Stimulated activated CD8-positive, alpha-beta memory T cell treated with anti-CD3 and anti-CD28 coated beads, Interleukin-4, amount 100 ng/mL, for 24 hours (primary cell): ENCODE data around the gene ENGASE.
A peak's percentile ranks its signal among the peaks of the same experiment; 100 is the strongest.
"Not testable (repeated sequence)": the region's sequence is repeated elsewhere in the genome, so short reads cannot be mapped to it uniquely, and the experiment has no call there.

Experiments
- DNase-seq: peaks from one replicate; pipeline ENCODE4 v3.0.0-alpha.2; 2020; ENCODE audit warnings: low read depth

ENGASE gene

DNA sequence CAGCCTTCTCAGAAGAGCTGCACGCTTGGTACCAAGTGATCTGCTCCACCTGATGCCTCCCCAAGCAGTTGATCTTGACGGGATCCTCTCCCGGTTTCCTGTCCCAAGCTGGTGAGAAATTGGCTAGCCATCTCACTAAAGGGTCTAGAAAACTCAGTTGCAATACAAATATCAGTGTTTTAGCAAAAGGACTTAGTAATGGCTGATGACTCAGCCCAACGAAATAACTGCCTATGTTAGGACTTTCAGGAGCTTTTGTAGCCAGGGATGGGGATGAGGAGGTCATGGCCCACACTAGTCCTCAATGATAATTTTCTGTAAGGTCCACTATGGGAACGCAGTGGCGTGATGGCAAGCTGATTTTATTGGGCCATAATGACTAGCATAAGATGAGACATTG is 23.3 kb upstream of the ENGASE start:
- DNase-seq, result no peak

- no peak for DNase-seq
These were observed 22.5 kb upstream of the ENGASE start for GRCh38 chr17:79052131-79052530.

DNA sequence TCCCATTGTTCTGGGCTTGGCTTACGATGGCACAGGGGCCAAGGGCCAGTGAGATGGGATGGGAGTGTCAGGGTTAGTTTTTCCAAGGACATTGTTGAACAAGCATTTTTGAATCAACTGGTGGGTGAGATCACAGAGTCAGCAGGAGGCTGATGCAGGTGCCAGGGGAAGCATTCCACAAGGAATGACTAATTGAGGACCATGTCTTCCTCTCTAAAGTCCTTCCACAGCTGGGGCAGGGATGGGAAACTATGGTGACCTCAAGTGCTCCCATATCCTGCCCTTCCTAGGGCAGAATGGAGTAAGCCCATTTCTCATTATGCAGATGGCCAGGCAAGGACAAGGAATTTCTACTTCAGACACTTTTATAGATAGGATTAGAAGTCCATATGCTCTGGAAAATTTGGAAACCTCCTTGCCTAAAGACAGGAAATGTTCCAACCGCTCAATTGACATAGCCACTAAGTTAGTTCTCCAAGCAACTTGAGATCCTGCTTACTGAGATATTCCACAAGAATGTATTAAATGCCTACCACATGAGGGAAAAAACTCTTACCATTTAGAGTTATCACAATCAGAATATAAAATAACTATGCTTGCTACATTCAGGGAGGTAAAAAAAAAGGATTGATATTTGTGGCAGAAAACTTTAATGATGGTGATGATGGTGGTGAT is 21.2 kb upstream of the ENGASE start:
- no peak for DNase-seq

DNA sequence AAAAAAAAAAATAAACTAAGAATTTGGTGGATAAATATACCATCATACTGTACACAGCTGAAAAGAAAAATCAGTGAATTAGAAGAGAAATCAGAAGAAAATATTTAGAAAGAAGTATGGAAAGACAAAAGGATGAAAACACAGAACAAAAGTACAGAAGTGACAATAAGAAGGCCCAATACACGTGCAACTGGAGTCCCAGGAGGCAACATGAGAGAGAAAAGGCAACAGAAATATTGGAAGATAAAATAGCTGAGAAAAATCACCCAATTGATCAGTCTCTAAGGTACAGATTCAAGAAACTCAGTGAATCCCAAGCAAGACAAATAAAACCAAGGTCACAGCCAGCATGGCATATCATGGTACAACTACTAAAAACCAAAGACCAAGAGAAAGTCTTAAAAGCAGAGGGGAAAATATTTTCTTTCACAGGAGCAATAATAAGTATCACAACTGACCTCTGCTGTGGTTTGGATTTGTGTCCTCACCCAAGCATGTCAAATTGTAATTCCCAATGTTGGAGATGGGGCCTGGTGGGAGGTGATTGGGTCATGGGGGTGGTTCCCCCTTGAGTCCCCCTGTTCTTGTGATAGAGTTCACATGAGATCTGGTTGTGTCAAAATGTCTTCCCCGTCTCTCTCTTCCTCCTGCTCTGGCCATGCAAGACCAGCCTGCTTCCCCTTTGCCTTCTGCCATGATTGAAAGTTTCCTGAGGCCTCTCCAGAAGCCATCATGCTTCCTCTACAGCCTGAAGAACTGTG is 20.2 kb upstream of the ENGASE start:
- DNase-seq, result no peak

DNA sequence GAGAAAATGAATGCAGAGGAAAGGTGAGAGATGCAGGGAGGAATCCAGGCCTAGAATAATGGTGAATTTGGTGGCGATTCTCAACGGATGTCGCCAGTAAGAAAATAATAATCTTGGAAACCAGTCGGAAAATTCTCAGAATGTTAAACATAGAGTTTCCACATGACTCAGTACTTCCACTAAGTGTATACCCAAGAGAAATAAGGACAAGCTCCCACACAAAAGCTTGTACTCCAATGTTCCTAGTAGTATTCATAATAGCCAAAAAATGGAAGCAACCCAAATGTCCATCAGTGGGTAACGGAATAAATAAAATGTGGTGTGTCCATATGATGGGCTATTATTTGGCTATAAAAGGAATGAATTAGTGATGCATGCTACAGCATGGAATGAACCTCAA is 19.4 kb upstream of the ENGASE start:
- DNase-seq, result no peak

DNA sequence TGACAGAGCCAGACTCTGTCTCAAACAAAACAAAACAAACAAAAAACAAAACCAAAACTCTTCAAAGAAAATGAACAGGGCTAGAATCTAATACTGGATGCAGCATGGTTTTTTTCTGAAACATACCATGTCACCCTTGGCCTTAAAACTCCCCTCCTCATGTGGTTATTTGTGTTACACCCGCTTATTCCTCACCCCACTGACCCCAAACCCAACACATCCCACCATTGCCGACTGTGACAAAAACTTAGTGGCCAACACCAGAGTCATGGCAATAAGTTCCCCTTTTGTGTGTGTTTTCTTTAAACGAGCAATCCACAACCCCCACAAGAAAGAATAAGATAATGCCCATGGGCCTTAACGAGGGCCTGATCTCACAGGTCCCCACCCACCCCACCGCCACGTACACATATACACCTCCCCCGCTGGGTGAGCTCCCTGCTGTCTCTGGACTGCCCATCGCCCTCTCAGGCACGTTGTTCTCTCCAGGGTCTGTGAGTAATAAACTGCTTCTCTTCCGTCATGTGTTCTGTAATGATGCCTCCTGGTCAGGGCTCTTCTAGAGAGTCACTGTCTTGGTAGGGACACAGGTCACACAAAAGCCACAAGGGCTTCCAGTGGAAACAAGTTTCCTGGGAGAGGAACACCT is 16.8 kb upstream of the ENGASE start:
- no peak for DNase-seq

GRCh38 chr17:79062691-79063090 is 11.9 kb upstream of the ENGASE start:
- DNase-seq, result no peak

GRCh38 chr17:79064026-79064425 is 10.6 kb upstream of the ENGASE start:
- no peak for DNase-seq

DNA sequence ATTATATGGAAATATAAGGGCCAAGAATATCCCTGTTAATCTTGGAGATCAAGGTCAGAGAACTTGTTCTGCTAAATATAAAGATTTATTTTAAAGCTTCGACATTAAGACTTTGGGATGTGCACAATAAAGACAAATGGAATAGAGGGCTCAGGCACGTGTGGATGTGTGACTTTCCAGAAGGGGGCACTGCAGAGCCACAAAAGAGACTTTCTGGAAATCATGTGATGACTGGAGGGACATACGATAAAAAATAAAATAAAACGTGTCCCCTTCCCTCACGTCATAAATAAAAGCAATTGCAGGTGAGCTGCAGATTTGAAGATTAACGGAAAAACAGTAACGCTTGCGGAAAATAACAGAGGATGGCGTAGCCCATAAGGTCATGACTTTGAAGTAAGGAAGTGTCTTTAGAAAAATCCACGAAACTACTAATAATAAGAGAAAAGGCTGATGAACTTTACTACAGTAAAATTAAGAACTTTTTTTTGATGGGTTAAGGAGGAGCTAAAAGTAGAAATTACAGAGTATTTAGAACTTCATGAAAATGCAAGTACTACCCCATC is 9.4 kb upstream of the ENGASE start:
- peak; percentile 19 for DNase-seq

DNA sequence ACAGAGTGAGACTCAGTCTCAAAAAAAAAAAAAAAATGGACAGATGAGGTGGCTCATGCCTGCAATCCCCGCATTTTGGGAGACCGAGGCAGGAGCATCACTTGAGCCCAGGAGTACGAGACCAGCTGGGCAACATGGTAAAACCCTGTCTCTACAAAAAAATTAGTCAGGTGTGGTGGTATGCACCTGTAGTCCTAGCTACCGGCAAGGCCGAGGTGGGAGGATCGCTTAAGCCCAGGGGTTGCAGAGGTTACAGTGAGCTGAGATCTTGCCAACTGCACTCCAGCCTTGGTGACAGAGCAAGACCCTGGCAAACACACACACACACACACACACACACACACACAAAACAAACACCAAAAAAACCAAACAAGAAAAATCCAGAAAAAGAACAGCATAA is 7.7 kb upstream of the ENGASE start:
- no peak for DNase-seq

- no peak for DNase-seq
These were observed 4.3 kb upstream of the ENGASE start for GRCh38 chr17:79070266-79070880.

- no peak for DNase-seq
These were observed 3.4 kb upstream of the ENGASE start for GRCh38 chr17:79071161-79071740.

GRCh38 chr17:79072544-79072943 is 2.1 kb upstream of the ENGASE start:
- DNase-seq, result no peak

DNA sequence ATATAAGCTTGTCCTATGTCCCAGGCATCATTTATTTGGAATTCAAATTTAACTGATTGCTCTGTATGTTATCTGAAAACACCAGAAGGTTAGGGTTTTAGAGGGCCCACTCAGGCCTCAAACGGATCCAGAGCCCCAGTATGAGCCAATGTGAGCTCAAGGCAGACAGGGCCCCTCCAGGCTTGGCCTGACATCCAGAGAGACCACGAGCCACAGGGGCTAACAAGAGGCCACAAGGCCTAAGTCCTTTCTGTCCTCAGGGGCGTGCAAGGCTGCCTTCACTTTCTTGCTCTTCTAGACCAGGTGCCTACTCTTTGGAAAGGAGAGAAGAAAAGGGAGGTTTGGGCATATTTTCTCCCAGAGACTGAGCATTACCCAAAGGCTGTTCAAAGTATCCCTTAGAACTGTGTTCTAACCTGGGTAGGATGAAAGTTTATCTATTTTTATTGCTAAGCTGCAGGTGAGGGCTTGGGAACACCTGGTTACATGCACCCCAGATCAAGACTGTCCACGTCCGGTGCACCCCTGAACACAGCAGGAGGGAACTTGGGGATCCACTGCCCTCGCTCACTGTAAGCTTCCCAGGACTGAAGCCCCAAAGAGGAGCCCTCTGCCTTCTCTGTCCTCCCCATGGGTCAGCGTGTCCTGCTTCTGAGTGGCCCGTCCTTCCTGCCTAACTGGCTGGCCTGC is 1.5 kb upstream of the ENGASE start:
- DNase-seq, result no peak

GRCh38 chr17:79073706-79074088 is 927 bp upstream of the ENGASE start:
- no peak for DNase-seq

DNA sequence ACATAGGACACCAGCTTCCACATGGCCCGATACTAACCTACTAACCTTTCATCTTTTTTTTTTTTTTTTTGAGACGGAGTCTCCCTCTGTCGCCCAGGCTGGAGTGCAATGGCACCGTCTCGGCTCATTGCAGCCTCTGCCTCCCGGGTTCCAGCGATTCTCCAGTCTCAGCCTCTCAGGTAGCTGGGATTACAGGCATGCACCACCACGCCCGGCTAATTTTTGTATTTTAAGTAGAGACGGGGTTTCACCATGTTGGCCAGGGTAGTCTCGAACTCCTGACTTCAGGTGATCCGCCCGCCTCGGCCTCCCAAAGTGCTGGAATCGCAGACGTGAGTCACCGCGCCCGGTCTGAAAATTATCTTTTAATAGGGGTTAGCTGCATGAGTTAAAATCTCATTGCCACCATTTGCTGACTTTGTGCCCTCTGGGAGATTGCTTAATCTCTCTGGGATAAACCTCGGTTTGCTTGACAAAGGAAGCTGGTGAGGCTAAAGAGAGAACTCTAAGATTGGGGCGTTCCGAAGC is 439 bp upstream of the ENGASE start:
- DNase-seq, result not testable (repeated sequence)

- no peak for DNase-seq
These were observed 774 bp downstream of the ENGASE start for GRCh38 chr17:79075446-79075750.

DNA sequence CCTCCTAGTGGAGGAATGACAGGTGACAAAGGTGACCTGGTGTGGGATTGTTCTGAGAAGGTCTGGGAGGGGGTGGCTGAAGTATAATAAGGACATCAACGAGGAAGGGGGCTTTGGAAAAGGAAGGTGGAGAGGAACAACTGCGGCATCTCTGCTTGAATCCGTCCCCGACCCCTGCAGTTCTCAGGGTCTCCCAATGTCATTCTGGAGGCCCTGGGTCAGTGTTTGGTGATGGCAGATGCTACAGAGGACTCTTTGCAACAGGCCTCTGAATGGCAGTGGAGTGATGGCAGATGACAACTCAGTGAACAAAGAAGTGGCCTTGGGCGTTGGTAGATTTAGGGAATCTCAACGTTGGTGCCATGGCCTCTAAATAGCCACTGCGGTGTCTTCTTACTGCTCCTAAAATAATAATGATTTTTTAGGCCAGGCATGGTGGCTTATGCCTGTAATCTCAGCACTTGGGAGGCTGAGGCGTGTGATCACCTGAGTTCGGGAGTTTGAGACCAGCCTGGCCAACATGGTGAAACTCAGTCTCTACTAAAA is 1.3 kb downstream of the ENGASE start:
- no peak for DNase-seq

- no peak for DNase-seq
These were observed 3.0 kb downstream of the ENGASE start for GRCh38 chr17:79077587-79077986.

- no peak for DNase-seq
These were observed 4.0 kb downstream of the ENGASE start for GRCh38 chr17:79078476-79079190.
